ENCODE results near the gene OSCP1.

GRCh38 chr1:36481771-36482723, 31.8 kb upstream of the OSCP1 start:
- TF ChIP-seq CTCF (conservative IDR thresholded peaks at IDR 0.05 in 1 of 2, IDR thresholded peaks at IDR 0.05 in 1 of 2; ENCODE audit: low read depth in 1 of 2, low read length in 2 of 2), result no peak
- no peak for TF ChIP-seq EZH2 (IDR thresholded peaks at IDR 0.05; ENCODE audit: low read length, missing control alignments)

All from fibroblast of lung (primary cell).